ENCODE measurements around the gene STRAP. TPM values are rescaled to one million over a fixed set of nuclear protein-coding genes. Genes with fewer than 3 reads are reported as not detected.

STRAP gene
- polyA plus RNA-seq, 1 of the 3 experiments (the other 2 are of a cell fraction): 85.6 TPM

DNA sequence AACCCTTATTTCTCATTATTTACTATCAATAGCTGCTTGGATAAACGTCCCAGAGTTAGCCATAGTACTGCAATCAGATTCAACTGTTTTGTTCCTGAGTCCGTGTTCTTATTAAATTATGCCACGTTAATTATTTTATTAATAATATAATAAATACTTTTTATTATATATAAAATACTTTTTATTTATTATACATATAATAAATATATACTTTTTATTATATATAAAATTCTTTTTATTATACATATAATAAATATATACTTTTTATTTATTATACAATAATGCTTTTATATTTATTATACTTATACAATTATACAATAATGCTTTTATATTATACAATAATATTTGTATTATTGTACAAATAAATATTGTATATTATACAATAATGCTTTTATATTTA, 11.1 kb downstream of the STRAP start:
- Histone ChIP-seq H3K9me2 (no peaks in the 10 kb centered on the region), H3K4me3 (ENCODE audit: low read depth in 2 of 2, low read length in 1 of 2) (no peak overlapping the region), H2AFZ (ENCODE audit: low read depth) (no peak overlapping the region), H3K79me2 (ENCODE audit: insufficient read depth) (peaks cover 65% of the 10 kb centered on the region), H3K27ac (ENCODE audit: low read depth in 2 of 2, low read length in 1 of 2) (no peak overlapping the region), H3F3A (replicated peaks; ENCODE audit: insufficient read depth) (peaks cover 43% of the 10 kb centered on the region), H4K20me1 (ENCODE audit: insufficient read depth) (peaks cover 18% of the 10 kb centered on the region; the same call in 1 of the 2 replicates), H3K4me1 (ENCODE audit: control insufficient read depth in 1 of 2, insufficient read depth in 2 of 2, low read depth in 1 of 2, low read length in 1 of 2) (peaks cover 0 to 9% of the 10 kb centered on the region in 2 experiments; a peak in 2 of 4 replicates), H3K9me3 (no peaks in the 10 kb centered on the region), H3K4me2 (no peak overlapping the region), H3K36me3 (replicated peaks in 1 of 2; ENCODE audit: control insufficient read depth in 1 of 2, insufficient read depth in 2 of 2, low read length in 1 of 2) (peaks cover 77 to 83% of the 10 kb centered on the region in 2 experiments), H3K9ac (no peak overlapping the region), H3K27me3 (ENCODE audit: insufficient read depth) (no peaks in the 10 kb centered on the region)
- 83% methylated on average over 3 of the region's 3 CpGs for WGBS (ENCODE audit: low lambda C conversion rate)
- DNase-seq: no peak
- POLR2A ChIA-PET: no interaction called here
- TF ChIP-seq YY1 (IDR thresholded peaks at IDR 0.05; ENCODE audit: low read depth) (no peak), NFIC (IDR thresholded peaks at IDR 0.05; ENCODE audit: borderline replicate concordance) (no peak), SIN3A (IDR thresholded peaks at IDR 0.05; ENCODE audit: borderline replicate concordance, low read depth, low read length) (no peak), RAD21 (IDR thresholded peaks at IDR 0.05; ENCODE audit: low read length) (no peak), FOSL2 (IDR thresholded peaks at IDR 0.05; ENCODE audit: borderline replicate concordance, low read depth) (no peak), FOXJ3 (CRISPR knock-in tag; IDR thresholded peaks at IDR 0.05) (no peak), JUND (IDR thresholded peaks at IDR 0.05) (no peak), RXRA (IDR thresholded peaks at IDR 0.05; ENCODE audit: borderline replicate concordance, low read depth) (no peak), MXI1 (IDR thresholded peaks at IDR 0.05; ENCODE audit: low read depth, low read length) (no peak), EP300 (IDR thresholded peaks at IDR 0.05; ENCODE audit: borderline replicate concordance in 1 of 2, low read depth in 1 of 2, low read length in 1 of 2) (no peak)
- TF ChIP-seq, protein P1, sequence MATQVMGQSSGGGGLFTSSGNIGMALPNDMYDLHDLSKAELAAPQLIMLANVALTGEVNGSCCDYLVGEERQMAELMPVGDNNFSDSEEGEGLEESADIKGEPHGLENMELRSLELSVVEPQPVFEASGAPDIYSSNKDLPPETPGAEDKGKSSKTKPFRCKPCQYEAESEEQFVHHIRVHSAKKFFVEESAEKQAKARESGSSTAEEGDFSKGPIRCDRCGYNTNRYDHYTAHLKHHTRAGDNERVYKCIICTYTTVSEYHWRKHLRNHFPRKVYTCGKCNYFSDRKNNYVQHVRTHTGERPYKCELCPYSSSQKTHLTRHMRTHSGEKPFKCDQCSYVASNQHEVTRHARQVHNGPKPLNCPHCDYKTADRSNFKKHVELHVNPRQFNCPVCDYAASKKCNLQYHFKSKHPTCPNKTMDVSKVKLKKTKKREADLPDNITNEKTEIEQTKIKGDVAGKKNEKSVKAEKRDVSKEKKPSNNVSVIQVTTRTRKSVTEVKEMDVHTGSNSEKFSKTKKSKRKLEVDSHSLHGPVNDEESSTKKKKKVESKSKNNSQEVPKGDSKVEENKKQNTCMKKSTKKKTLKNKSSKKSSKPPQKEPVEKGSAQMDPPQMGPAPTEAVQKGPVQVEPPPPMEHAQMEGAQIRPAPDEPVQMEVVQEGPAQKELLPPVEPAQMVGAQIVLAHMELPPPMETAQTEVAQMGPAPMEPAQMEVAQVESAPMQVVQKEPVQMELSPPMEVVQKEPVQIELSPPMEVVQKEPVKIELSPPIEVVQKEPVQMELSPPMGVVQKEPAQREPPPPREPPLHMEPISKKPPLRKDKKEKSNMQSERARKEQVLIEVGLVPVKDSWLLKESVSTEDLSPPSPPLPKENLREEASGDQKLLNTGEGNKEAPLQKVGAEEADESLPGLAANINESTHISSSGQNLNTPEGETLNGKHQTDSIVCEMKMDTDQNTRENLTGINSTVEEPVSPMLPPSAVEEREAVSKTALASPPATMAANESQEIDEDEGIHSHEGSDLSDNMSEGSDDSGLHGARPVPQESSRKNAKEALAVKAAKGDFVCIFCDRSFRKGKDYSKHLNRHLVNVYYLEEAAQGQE (IDR thresholded peaks at IDR 0.05; ENCODE audit: low read depth, low read length): no peak
- TF ChIP-seq, protein P2, sequence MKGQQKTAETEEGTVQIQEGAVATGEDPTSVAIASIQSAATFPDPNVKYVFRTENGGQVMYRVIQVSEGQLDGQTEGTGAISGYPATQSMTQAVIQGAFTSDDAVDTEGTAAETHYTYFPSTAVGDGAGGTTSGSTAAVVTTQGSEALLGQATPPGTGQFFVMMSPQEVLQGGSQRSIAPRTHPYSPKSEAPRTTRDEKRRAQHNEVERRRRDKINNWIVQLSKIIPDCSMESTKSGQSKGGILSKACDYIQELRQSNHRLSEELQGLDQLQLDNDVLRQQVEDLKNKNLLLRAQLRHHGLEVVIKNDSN (IDR thresholded peaks at IDR 0.05; ENCODE audit: borderline replicate concordance, low read depth): no peak
- TF ChIP-seq, protein P3, sequence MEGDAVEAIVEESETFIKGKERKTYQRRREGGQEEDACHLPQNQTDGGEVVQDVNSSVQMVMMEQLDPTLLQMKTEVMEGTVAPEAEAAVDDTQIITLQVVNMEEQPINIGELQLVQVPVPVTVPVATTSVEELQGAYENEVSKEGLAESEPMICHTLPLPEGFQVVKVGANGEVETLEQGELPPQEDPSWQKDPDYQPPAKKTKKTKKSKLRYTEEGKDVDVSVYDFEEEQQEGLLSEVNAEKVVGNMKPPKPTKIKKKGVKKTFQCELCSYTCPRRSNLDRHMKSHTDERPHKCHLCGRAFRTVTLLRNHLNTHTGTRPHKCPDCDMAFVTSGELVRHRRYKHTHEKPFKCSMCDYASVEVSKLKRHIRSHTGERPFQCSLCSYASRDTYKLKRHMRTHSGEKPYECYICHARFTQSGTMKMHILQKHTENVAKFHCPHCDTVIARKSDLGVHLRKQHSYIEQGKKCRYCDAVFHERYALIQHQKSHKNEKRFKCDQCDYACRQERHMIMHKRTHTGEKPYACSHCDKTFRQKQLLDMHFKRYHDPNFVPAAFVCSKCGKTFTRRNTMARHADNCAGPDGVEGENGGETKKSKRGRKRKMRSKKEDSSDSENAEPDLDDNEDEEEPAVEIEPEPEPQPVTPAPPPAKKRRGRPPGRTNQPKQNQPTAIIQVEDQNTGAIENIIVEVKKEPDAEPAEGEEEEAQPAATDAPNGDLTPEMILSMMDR (IDR thresholded peaks at IDR 0.05): no peak
- CTCF ChIA-PET: interaction anchor here (0.7 to 0.9 kb wide), 2 partner anchors 15 to 26 kb away, joined by 3 read pairs; no protein-coding TSS in a partner anchor

All from SK-N-SH (cell line).